GM18498 (cell line): ENCODE measurements around the gene AAMP.

Source experiments
- ATAC-seq: cut with Tn5 transposase; IDR thresholded peaks from one replicate; pipeline ENCODE4 v1.9.1; 2021; ENCODE audit warnings: mild to moderate bottlenecking, moderate library complexity; ENCODE audit not compliant: unreplicated experiment

AAMP gene

DNA sequence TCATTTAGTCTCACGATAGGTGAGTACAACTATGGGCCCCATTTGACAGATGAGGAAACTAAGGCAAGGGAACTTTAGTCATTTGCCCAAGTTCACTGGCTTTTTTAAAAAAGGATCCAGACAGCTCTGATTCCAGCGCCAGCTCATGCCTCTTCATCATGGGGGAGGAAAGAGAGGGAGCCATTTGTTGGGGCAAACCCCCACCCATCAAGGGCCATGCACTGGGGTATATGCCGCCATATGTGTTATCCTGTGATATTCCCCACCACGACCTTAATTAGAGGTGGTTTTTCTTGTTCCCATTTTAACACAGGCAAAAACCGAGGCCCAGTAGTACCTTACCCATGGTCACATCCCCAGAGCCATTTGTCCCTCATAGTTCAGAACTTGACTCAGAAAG, 9.8 kb downstream of the AAMP start:
- no peak for ATAC-seq

DNA sequence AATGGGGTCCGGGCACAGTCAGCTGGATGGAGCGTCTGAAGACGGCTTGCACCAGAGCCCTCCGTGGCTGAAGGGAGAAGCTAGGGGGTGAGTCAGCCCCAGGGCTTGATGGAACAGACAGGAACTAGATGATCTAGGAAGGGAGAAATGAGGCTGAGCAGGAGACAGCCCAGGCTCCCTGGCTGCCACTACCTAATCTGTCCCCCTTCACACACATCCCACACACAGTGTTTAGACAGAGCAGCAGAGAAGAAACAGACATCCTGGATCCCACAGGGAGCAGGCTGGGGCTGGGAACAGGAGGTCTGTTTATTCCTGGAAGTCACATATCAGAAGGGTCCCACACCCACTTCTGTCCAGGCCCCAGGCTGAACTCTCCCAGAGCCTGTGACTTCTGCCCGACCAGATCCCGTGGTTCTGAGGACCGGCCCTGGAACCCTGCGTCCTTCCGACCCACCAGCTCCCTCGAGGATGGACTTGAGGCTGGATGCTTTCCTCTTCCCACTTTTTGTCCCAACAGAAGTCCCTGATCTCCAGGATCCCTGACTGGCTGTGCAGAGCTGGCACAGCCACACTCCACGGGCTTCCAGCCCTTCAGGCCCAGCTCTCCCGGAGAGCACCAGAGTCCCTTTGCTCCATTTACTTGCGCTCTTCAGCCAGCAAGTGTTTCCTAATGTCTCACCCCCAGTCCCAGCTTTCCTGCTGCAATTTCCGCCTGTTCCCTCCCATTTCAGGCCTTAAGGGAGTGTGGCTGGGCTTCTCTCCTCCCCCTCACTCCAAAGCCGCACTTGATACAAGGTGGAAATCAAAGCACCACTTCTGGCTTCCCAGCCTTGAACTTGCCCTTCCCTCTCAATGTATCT, 10.6 kb downstream of the AAMP start:
- ATAC-seq, result no peak

DNA sequence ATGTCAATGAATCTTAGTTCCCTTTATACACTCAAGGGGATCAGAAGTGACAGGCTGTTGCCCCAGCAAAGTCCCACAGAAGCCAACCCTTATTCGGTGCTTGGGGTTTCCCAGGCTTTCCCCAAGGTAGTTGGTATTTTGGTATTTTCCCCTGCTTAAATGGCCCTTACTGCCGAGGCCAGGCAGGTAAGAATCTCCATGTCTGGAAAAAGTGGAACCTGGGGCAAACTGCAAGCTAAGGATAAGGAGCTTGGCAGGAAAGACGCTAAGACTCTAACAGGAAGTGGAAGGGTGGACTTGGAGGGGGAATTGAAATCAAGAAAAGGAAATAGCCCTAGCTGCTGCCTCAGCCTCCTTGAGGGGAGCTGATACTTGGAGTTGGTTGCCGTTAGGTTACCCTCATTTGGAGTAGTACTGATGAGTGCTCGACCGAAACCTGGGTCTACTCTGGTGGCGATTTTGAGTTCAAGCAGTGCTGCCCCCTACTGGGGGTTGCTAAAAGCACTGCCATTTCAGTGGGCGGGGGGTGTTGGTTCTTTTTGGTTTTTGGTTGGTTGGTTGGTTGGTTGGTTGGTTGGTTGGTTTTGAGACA, 12.5 kb downstream of the AAMP start:
- peak; percentile 78 for ATAC-seq

DNA sequence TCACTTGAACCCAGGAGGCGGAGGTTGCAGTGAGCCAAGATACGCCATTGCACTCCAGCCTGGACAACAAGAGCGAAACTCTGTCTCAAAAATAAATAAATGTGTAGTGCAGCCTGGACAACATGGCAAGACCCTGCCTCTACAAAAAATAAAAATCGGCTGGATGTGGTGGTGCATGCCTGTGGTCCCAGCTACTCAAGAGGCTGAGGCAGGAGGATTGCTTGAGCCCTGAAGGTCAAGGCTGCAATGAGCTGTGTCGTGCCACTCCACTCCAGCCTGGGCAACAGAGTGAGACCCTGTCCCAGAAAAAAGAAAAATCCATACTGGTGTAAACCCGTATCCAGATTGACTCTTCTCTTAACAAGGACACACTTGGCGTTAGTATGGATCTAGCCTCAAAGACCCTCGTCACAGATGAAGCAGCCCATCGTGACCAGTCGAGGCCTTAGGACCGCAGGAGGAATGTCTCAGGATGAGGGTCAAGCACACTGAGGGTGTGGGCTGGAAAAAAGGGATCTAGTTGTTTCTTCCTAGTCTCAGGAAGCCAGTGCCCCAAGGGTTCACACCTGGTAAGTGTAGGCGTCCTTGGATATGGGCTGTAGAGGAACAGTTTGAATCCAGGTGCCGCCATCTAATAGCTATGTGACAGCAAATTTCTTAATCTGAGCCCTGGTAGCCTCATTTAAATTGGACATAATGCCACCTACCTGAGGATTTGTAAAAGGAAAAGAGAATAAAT, 13.2 kb downstream of the AAMP start:
- no peak for ATAC-seq

DNA sequence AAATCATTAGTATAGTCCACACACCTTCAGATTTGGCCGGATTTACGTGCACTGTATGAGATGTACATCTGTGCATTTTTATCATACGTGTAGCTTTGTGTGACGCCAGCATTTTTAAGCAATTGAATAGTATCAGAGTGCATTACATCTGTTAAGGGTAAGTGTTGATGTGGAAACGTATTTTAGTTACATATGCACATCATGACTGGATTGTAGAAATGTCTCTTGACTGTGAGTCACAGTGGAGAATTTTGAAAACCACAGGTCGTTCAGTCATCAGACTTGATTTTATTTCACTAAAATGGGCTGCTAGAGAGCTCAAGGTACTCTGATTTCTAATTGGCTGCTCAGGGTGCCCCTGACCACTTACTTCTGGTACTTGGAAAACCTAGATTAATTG, 14.5 kb downstream of the AAMP start:
- ATAC-seq, result no peak

DNA sequence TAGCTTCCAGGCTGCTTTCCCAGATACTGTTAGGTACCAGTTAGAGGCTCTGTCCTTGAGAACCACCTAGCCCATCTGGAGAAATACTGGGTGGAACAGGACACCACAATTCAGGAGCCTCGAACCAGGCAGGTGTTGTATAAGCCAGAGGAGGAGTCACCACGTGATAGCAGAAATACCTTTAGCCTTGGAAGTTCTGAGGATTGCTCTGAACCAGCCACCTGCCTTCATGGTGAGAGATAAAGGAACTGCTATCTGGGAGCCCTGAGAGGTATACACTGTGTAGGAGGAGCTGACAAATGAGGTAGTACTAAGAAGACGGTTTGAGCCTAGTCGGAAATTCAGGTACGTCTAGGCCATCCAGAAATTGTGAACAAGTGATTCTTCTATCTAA, 16.7 kb downstream of the AAMP start:
- ATAC-seq, result no peak

DNA sequence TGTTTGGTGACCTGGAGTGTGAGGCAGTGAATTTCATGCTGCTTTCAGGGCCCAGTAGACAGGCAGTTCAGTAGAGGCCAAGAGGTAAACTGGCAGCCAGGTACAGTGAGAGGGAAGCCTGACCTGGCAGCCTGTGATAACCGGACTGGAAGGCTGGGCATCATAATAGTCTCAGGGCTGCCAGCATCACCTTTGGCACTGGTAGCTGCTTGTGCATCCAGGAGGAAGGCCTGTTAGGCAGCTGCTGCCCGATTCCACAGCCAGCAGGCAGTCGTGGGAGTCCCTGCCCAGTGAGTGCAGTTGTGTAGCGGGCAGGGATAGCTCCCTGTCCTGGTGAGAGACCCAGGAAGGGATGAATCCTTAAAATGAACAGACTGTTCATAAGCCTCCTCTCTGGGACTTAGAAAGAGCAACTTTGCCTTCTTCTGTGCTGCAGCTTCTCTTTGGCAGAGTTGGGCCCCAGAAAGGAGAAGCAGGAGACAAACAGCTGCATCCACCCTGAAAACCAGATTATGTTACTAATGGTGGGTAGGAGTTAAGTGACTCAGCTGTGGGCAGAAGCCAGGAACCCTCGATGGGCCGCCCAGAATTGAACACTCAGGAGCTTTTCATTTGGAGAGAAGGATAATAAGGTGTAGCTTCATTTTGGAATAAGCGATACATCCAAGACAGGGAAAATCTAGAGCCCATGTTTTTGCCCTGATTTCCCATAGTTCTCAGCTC, 17.3 kb downstream of the AAMP start:
- ATAC-seq, result no peak

DNA sequence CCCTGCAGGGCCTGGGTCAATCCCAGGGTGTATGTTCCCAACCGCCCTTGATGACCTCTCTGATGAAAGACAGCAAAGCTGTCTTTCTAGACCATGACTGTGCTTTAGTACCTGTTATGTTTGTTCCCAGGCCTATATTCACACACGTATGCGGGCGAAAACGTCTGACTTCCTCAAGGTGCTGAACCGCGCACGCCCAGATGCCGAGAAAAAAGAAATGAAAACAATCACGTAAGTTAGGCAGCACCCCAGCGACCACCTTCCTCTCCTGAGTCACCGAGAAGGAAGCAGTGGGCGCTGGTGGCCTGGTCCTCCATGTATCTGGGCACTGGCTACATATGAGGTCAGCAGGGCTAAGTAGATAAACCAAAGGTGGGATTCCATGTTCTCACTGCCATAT, 20.2 kb downstream of the AAMP start:
- no peak for ATAC-seq

DNA sequence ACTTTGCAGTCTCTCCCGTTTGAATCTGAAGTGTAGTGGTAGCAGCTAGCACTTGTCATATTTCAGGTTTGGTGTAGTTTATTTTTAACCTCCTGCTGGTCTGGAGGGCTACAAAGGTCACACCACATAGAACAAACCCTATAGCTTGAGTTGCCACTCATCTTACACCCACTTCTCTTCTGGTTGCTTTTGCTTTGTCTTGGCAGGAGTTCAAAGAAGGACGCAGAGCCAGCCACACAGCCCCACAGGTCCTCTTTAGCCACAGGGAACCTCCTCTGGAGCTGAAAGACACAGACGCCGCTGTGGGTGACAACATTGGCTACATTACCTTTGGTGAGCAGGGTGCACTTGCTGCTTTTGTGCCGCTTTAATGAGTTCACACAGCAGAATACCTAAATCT, 24.7 kb downstream of the AAMP start:
- ATAC-seq, result no peak

DNA sequence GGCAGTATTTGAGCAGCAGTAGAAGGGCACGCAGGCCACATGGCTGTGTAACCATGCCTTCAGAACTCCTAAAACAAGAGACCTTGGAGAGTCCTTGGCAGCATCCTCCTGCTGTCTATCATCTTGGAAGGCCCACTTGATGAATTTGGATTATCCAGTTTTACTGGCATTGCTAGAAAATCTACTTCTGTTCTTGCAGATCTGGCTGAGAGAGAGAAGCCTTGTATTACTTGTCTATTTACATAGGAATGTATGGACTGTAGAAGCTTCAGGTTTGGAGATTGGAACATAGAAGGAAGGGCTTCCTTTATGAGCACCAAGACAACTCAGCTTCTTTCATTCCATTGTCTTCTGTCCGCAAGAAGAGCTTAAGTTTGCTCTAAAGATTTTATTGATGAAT, 25.3 kb downstream of the AAMP start:
- ATAC-seq, result no peak

DNA sequence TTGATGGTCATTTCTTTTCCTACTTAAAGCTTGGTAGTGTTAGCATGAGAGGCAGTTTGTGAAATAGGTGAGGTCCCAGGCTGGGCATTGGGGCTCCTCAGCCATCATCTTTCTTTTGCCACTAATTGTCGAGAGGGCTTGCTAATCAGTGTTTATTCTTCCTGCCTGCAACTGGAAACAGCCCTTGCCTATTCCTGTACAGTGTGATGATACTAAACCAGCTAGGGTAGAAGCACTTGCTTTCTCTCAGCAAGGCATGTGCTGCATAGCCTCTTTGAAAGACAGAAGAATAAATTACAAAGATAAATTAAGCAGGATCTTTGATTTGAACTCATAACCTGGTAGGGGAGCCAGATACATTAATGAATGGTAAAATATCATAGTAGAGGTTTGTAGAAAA, 25.7 kb downstream of the AAMP start:
- ATAC-seq, result no peak

DNA sequence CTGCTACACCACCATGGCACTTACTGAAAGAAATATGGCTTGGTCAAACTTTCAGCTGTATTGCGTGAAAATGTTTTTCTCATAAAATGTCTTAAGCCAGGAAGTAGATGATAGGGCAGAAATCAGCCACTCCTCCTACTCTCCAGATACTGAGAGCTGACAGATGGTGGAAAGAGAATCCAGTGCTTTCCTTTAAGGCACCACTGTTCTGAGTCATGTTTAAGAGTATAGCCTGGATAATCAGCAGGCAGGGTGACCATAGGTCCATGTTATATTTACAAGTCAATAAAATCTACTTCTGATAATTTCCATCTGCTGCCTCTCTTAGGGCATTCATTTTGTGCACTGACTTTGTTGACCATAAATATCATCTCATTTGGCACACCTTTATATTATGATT, 31.1 kb downstream of the AAMP start:
- no peak for ATAC-seq

DNA sequence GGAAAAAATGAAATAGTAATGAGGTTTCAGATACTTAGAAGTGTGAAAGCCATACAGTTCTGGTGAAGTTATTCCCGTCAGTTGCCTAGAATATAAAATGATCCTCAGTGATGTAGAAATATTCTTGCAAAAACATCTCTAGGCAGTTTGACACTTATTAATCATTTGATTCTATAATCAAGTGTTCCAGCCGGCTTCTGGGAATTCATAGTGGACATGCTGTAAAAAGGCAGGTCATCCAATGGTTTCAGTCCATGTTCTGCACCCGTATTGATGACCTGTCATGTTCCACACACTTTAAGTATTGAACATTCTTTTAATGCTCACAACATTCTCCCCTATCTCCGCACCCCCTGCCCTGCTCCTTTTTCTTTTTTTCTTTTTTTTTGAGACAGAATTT, 33.1 kb downstream of the AAMP start:
- ATAC-seq, result no peak

DNA sequence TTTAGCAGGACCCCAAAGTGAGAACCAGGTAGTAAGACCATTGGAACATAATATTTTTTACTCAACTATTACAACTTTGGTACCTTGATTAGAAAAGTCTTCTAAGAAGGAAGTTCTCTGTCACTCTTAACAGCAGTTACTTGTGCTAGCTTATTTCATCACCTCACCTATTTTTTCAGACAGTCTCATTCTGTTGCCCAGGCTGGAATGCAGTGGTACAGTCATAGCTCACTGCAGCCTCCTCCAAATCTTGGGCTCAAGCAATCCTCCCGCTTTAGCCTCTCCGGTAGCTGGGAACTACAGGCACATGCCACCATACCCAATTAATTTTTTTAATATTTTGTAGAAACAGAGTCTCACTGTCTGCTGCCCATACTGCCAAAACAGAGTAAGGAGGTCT, 34.9 kb downstream of the AAMP start:
- no peak for ATAC-seq

DNA sequence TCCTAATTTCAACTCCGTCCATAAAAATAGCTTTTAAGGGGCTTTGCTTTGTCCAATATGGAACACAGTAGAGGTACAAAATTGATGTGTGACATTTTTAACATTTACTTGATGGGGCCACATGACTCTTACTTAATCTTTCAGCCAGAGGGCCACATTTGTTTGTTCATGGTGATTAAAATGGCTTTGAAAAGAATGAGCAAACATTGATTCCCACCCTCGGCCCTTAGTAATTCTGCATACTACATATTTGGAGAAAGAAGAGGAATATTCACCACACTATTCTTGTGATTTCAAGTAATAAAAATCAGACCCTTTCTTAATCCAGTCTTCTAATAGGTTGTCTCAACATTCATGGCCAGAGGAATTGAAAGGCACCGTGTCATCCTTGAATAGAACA, 35.4 kb downstream of the AAMP start:
- ATAC-seq, result no peak

DNA sequence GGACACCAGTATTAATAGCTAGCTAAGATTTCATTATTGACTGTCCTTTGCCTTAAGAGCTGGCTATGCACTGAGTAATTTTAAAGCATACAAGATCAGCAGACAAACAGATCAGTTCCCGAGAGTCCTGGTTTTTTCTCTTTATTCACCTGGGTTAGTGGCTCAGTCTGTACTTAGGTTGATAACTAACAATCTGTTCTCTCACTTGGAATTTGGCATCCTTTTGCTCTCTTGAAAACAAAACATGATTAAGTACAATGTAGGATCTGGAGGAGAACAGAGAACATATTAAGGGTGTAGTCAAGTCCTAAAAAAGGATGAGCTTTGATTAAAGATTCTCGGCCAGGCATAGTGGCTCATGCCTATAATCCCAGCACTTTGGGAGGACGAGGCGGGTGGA, 36.4 kb downstream of the AAMP start:
- no peak for ATAC-seq

DNA sequence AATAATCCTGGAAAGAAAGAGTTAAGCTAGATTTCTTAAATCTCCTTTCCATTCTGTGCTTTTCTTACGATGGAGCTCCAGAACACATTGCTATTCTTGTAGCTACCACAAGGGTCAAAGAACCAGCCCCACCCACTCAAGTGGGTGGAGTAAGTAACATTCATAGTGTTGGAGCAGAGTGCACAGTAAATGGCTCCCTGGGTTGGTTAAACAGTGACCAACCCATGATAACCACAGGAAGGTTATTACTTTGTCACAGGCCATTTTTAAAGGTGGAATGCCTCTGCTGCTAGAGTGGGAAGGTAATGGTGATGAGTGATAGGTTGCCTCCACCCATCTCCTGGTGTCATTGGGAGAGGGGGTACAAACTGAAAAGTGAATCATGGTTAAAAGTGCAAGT, 39.1 kb downstream of the AAMP start:
- ATAC-seq, result peak; percentile 47

DNA sequence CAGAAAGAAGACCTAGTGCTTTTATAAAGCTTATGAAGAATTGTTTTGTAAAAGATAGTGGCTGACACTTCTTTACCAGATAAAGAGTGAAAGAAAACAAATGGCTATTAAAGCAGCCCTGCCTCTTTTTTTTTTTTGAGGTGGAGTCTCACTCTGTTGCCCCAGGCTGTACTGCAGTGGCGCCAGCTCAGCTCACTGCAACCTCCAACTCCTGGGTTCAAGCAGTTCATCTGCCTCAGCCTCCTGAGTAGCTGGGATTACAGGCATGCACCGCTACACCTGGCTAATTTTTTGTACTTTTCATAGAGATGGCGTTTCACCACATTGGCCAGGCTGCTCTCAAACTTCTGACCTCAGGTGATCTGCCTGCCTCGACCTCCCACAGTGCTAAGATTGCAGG, 40.1 kb downstream of the AAMP start:
- ATAC-seq, result no peak

DNA sequence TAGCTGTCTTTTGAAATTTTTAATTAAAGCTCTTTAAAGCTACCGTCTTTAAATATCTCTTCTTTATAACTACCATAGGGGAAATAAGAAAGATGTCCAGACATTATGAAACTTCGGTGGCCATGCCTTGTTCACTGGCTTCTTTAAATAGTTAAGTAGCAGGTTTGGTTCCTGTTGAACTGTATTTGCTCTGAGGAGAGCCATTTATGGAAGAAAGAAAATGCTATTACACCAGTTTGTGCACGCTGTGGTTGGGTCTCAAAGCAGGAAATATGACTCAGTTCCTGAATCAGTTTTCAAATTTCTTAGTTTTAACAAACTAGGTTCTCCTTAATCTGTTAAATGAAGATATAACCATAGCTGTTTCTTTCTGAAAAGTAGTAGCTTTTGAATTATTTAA, 40.7 kb downstream of the AAMP start:
- peak; percentile 87 for ATAC-seq

DNA sequence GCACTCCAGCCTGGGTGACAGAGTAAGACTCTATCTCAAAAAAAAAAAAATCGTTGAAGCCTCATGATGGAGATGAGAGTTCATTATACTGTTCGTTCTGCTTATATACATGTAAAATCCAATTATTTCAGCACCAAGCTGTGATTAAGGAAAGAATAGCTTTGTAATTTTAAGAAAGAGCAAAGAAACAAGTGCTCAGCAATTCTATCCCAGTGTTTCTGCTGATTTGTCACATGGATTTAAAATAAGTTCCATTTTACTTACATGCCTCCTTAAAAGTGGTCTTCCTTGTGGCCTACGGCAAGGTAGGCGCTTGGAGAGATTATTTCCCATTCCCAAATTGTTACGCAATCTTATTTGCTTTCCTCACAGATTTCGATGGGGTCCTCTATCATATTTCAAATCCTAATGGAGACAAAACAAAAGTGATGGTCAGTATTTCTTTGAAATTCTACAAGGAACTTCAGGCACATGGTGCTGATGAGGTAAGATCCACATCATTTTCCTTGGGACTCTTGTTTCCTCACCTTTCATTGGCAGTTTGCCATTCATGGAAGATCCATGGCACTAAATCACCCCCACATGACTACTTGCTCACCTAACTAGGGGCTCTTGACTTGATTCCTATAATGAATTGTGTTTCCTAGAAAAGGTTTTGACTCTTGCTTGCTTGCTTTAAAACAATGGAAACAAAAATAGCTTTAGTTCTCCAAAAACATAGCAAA, 41.4 kb downstream of the AAMP start:
- ATAC-seq, result no peak

DNA sequence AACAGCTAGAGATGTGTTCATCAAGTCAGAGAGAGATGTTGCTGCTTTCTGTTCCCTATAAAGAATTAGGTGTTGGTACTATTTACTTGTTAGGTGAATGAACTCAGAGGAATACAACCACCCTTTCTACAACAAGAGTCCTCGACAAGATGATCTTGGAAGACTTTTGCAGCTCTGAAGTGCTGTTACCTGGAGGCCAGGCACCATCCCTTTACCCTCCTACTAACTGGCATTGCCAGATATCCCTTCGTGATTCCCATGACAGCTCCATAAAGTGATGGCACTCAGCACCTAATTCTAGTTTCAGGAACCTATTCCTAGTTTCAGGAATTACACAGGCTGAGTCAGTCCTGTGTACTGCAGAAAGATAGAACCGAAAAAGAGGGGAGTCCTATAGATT, 43.0 kb downstream of the AAMP start:
- ATAC-seq, result no peak
